ENCODE data around the gene SLC5A5.

Gene SLC5A5

GRCh38 chr19:17859533-17860330, 12.0 kb upstream of the SLC5A5 start, which contains the start of gene RPL18A:
TSS of gene RPL18A (plus strand) at chr19:17859910. CDS start at chr19:17859957, 47 bp downstream.
- H3K4me2 ChIP-seq (ENCODE audit: low read length): peak within 1 kb of the TSS; percentile 87
- peak within 1 kb of the TSS; percentile 66 for H3K27ac ChIP-seq (ENCODE audit: low read depth, low read length)
- peaks cover 43% of the 10 kb centered on the region for H3F3A ChIP-seq (ENCODE audit: control insufficient read depth, insufficient read depth)
- peaks cover 32% of the 10 kb centered on the region for H3K4me1 ChIP-seq (ENCODE audit: control insufficient read depth, low read length)
- peak within 1 kb of the TSS; percentile 85 for H3K4me3 ChIP-seq (ENCODE audit: low read length)
- no peaks in the 10 kb centered on the region for H3K9me2 ChIP-seq (replicated peaks; ENCODE audit: control insufficient read depth, low read length)
- H4K20me1 ChIP-seq (ENCODE audit: control insufficient read depth, insufficient read depth, low read depth, low read length): peaks cover 28% of the 10 kb centered on the region
- no peaks in the 10 kb centered on the region for H3K9me3 ChIP-seq (ENCODE audit: control insufficient read depth, insufficient read depth, low read length)
- H3K36me3 ChIP-seq (ENCODE audit: control insufficient read depth, low read length): peaks cover 48% of the 10 kb centered on the region
- TF ChIP-seq CTCF (IDR thresholded peaks at IDR 0.05; ENCODE audit: low read depth, low read length, poor library complexity, severe bottlenecking): peak; percentile 84
- no peak for TF ChIP-seq EZH2phosphoT487 (IDR thresholded peaks at IDR 0.05; ENCODE audit: borderline replicate concordance, low read length)
- H3K27me3 ChIP-seq (ENCODE audit: control insufficient read depth, low read length): no peaks in the 10 kb centered on the region
- H3K79me2 ChIP-seq (ENCODE audit: control insufficient read depth, low read length): peaks cover 35% of the 10 kb centered on the region

- H3K4me2 ChIP-seq (ENCODE audit: low read length): peak overlapping the region; percentile 74
- TF ChIP-seq CTCF (IDR thresholded peaks at IDR 0.05; ENCODE audit: low read depth, low read length, poor library complexity, severe bottlenecking): no peak
- no peak for TF ChIP-seq EZH2phosphoT487 (IDR thresholded peaks at IDR 0.05; ENCODE audit: borderline replicate concordance, low read length)
- no peaks in the 10 kb centered on the region for H3K9me3 ChIP-seq (ENCODE audit: control insufficient read depth, insufficient read depth, low read length)
- H3K36me3 ChIP-seq (ENCODE audit: control insufficient read depth, low read length): peaks cover 48% of the 10 kb centered on the region
- peaks cover 35% of the 10 kb centered on the region for H3K79me2 ChIP-seq (ENCODE audit: control insufficient read depth, low read length)
- H3F3A ChIP-seq (ENCODE audit: control insufficient read depth, insufficient read depth): peaks cover 50% of the 10 kb centered on the region
- H3K27ac ChIP-seq (ENCODE audit: low read depth, low read length): peak overlapping the region; percentile 66
- H3K27me3 ChIP-seq (ENCODE audit: control insufficient read depth, low read length): no peaks in the 10 kb centered on the region
- H4K20me1 ChIP-seq (ENCODE audit: control insufficient read depth, insufficient read depth, low read depth, low read length): peaks cover 28% of the 10 kb centered on the region
- H3K9me2 ChIP-seq (replicated peaks; ENCODE audit: control insufficient read depth, low read length): no peaks in the 10 kb centered on the region
- peak overlapping the region; percentile 85 for H3K4me3 ChIP-seq (ENCODE audit: low read length)
- peaks cover 29% of the 10 kb centered on the region for H3K4me1 ChIP-seq (ENCODE audit: control insufficient read depth, low read length)
Observed at GRCh38 chr19:17860331-17860992, 11.3 kb upstream of the SLC5A5 start.

- Histone ChIP-seq H3K9me2 (replicated peaks; ENCODE audit: control insufficient read depth, low read length) (no peaks in the 10 kb centered on the region), H3F3A (ENCODE audit: control insufficient read depth, insufficient read depth) (peaks cover 53% of the 10 kb centered on the region), H4K20me1 (ENCODE audit: control insufficient read depth, insufficient read depth, low read depth, low read length) (peaks cover 28% of the 10 kb centered on the region)
Observed at GRCh38 chr19:17860993-17861360, 10.8 kb upstream of the SLC5A5 start.

More at GRCh38 chr19:17860993-17861360, 10.8 kb upstream of the SLC5A5 start:
- H3K27me3 ChIP-seq (ENCODE audit: control insufficient read depth, low read length): no peaks in the 10 kb centered on the region
- TF ChIP-seq EZH2phosphoT487 (IDR thresholded peaks at IDR 0.05; ENCODE audit: borderline replicate concordance, low read length) (no peak), CTCF (IDR thresholded peaks at IDR 0.05; ENCODE audit: low read depth, low read length, poor library complexity, severe bottlenecking) (no peak)
- H3K36me3 ChIP-seq (ENCODE audit: control insufficient read depth, low read length): peaks cover 48% of the 10 kb centered on the region
- peak overlapping the region; percentile 66 for H3K27ac ChIP-seq (ENCODE audit: low read depth, low read length)
- H3K4me3 ChIP-seq (ENCODE audit: low read length): peak overlapping the region; percentile 85
- H3K4me1 ChIP-seq (ENCODE audit: control insufficient read depth, low read length): peaks cover 25% of the 10 kb centered on the region
- peak overlapping the region; percentile 74 for H3K4me2 ChIP-seq (ENCODE audit: low read length)
- peaks cover 35% of the 10 kb centered on the region for H3K79me2 ChIP-seq (ENCODE audit: control insufficient read depth, low read length)
- no peaks in the 10 kb centered on the region for H3K9me3 ChIP-seq (ENCODE audit: control insufficient read depth, insufficient read depth, low read length)

Measured in DOHH2 (cell line).